Measurements from ENCODE around the gene FBXO40.
"Not testable (repeated sequence)": the region's sequence is repeated elsewhere in the genome, so short reads cannot be mapped to it uniquely, and the experiment has no call there.

The FBXO40 gene

DNA sequence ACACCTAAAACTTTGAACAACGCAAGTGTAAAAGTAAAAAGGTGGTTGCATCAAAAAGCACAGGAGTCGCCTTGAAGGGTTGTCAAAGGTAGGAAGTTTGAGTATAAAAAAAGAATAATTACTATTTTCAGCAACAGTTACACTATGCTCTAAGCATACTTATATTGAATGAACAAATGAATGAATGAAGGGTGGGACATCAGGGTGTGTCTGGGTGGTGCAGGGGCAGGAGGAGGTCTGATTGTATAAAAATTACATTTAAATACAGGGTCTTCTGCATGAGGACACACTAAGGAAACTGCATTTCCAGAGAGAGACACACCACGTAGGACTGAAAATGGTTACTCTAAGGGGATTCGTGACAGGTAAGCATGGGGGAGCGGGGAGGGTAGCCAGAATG, 25.5 kb upstream of the FBXO40 start, which contains the start of gene ARGFX:
ARGFX (plus strand) TSS at position 301 of the 400 bp plus-strand sequence. CDS start 2,765 bp downstream, outside the sequence.
- Histone ChIP-seq H3K4me1 (no peaks in the 10 kb centered on the region), H3K27ac (no peak within 1 kb of the TSS), H3K36me3 (no peaks in the 10 kb centered on the region), H3K4me2 (no peak within 1 kb of the TSS), H3K27me3 (no peaks in the 10 kb centered on the region), H3K9ac (no peak within 1 kb of the TSS), H3K9me3 (no peaks in the 10 kb centered on the region), H3K4me3 (no peak within 1 kb of the TSS), H4K20me1 (no peaks in the 10 kb centered on the region)
- TF ChIP-seq Cebpa-rat (IDR thresholded peaks at IDR 0.05) = no peak

DNA sequence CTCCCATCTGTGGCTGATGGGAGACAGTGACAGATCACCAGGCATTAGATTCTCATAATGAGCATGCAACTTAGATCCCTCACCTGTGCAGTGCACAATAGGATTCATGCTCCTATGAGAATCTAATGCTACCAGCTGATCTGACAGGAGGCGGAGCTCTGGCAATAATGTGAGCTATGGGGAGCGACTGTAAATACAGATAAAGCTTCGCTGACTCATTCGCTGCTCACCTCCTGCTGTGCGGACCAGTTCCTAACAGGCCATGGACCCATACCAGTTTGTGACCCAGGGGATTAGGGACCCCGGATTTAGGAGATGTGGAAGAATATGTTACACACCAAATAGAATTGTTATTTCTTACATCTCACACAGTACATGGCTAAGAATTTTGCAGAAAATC, 18.7 kb upstream of the FBXO40 start:
- H3K9me3 ChIP-seq = no peaks in the 10 kb centered on the region
- no peaks in the 10 kb centered on the region for H3K27me3 ChIP-seq
- H3K27ac ChIP-seq = no peak overlapping the region
- H3K36me3 ChIP-seq = no peaks in the 10 kb centered on the region
- TF ChIP-seq Cebpa-rat (IDR thresholded peaks at IDR 0.05) = no peak
- H3K9ac ChIP-seq = no peak overlapping the region
- no peaks in the 10 kb centered on the region for H3K4me1 ChIP-seq
- no peak overlapping the region for H3K4me3 ChIP-seq
- H3K4me2 ChIP-seq = no peak overlapping the region
- H4K20me1 ChIP-seq = no peaks in the 10 kb centered on the region

DNA sequence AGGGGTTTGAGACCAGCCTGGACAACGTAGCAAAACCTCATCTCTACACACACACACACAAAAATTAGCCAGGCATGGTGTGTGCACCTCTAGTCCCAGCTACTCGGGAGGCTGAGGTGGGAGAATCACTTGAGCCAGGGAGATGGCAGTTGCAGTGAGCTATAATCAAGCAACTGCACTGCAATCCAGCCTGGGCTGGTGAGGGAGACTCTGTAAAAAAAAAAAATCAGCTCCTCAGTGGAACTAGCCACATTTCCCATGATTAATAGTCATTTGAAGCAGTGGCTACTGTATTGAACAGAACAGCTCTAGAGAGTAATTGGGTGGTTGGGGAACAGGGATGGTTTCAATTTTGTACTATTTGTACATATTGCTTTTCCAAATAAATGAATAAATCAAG, 11.5 kb upstream of the FBXO40 start:
- Histone ChIP-seq H3K9ac (no peak overlapping the region), H3K4me3 (no peak overlapping the region), H3K4me2 (no peak overlapping the region), H3K9me3 (no peaks in the 10 kb centered on the region), H3K4me1 (no peaks in the 10 kb centered on the region), H3K27ac (no peak overlapping the region), H3K36me3 (no peaks in the 10 kb centered on the region), H3K27me3 (no peaks in the 10 kb centered on the region), H4K20me1 (no peaks in the 10 kb centered on the region)
- no peak for TF ChIP-seq Cebpa-rat (IDR thresholded peaks at IDR 0.05)

DNA sequence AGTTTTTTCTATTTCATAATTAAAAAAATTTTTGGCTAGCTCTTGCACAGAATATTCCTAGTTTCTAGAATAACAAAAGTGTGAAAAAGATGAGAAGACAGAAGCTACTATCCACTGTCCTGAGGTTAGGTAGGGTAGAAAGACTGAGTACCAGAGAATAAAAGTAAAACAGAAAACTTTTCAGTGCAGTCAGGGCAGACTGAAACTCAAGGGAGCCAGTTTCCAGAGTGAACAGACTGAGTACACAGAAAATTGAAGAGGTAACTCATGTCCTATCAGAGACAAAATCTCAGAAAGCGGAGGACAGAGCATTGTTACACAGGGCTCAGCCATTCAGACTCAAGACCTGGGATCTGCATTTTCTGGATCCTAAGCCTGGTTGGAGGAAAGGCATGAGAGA, 8.8 kb upstream of the FBXO40 start:
- no peak for TF ChIP-seq Cebpa-rat (IDR thresholded peaks at IDR 0.05)
- H4K20me1 ChIP-seq = no peaks in the 10 kb centered on the region
- H3K27me3 ChIP-seq = no peaks in the 10 kb centered on the region
- H3K4me1 ChIP-seq = no peaks in the 10 kb centered on the region
- no peaks in the 10 kb centered on the region for H3K36me3 ChIP-seq
- no peaks in the 10 kb centered on the region for H3K9me3 ChIP-seq
- no peak overlapping the region for H3K27ac ChIP-seq
- no peak overlapping the region for H3K9ac ChIP-seq
- no peak overlapping the region for H3K4me2 ChIP-seq
- no peak overlapping the region for H3K4me3 ChIP-seq

DNA sequence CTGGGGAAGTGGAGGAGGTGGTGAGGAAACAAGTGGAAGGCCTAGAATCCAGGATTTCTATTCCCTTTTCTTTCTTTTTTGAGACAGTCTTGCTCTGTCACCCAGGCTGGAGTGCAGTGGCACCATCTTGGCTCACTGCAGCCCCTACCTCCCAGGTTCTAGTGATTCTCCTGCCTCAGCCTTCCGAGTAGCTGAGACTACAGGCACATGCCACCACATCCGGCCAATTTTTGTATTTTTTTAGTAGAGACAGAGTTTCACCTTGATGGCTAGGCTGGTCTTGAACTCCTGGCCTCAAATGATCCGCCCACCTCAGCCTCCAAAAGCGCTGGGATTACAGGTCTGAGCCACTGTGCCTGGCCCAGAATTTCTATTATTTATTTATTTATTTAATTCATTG, 627 bp downstream of the FBXO40 start:
- H3K4me3 ChIP-seq, H3K4me1 ChIP-seq, H3K27ac ChIP-seq, H4K20me1 ChIP-seq, H3K9me3 ChIP-seq, H3K9ac ChIP-seq, H3K4me2 ChIP-seq, H3K36me3 ChIP-seq, H3K27me3 ChIP-seq: not testable (repeated sequence)

DNA sequence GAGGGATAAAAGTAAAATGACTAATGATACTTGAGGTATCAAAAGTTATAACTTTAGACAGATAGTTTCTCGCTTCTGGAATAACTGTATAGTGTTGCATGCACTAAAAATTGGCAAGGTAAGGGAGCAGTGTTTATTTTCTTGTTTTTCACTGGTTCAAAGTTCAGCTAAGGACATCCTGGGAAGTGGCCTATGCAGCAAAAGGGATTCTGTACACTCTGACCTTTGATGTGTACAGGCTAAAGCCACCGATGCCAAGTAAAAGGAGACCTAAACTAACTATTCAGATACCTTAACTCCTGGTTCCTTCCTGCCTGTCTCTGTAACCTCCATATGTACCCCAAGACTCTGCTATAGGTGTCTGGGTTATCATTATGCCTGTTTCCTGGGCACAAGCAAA, 1.7 kb downstream of the FBXO40 start:
- Histone ChIP-seq H3K27ac (no peak overlapping the region), H3K9me3 (no peaks in the 10 kb centered on the region), H3K4me3 (no peak overlapping the region), H3K36me3 (no peaks in the 10 kb centered on the region), H3K4me1 (no peaks in the 10 kb centered on the region), H4K20me1 (no peaks in the 10 kb centered on the region), H3K27me3 (no peaks in the 10 kb centered on the region), H3K4me2 (no peak overlapping the region), H3K9ac (no peak overlapping the region)
- TF ChIP-seq Cebpa-rat (IDR thresholded peaks at IDR 0.05) = no peak

DNA sequence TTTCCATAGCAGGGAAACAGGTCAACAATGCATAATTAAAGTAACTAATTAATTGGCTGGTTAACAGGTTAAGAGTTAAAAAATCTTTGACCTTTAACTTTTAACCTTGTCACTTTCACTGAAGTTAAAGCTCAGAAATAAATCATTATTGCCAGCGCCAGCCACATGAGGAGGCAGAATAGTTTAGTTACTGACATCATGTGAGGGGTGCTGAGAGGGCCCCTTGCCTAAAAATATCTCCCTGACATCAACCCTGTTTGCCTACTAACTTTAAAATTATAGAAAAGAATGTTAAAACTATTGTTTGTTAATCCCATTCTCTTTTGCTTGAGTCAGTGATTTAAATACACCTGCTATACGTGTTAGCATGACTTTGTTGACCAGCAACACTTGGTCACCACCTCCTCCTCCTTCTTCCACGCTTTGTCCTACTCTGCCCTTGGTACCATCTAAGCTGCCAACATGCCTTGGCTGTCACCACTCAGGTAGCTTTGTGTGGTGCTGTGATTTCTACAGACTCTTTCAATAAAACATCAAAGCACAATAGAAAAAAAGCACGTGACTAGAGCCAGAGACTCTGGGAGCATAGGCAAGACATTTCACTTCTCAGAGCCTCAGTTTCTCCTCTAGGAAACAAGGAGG, 2.7 kb downstream of the FBXO40 start:
- Histone ChIP-seq H3K9ac (no peak overlapping the region), H3K27ac (no peak overlapping the region), H3K4me1 (no peaks in the 10 kb centered on the region), H3K27me3 (no peaks in the 10 kb centered on the region), H3K4me2 (no peak overlapping the region), H4K20me1 (no peaks in the 10 kb centered on the region), H3K36me3 (no peaks in the 10 kb centered on the region), H3K9me3 (no peaks in the 10 kb centered on the region), H3K4me3 (no peak overlapping the region)
- no peak for TF ChIP-seq Cebpa-rat (IDR thresholded peaks at IDR 0.05)

DNA sequence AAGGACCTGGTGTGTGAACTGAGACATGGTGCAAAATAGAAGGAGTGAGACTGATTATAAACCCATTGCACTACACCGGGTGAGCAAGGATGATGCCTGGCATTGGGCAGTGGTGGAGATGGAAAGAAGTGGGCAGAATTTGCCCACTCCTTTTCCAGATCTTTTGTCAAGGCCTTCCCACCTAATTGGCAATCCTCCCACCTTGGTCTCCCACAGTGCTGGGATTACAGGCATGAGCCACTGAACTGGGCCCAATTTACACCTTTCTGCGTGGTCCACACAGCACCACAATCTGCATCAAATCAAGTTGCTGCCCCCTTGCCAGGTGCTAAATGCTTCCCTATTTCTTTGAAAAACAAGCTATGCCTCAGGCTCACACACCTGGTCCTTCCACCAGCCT, 5.4 kb downstream of the FBXO40 start:
- Histone ChIP-seq H3K27ac (no peak overlapping the region), H3K4me2 (no peak overlapping the region), H3K27me3 (no peaks in the 10 kb centered on the region), H3K9ac (no peak overlapping the region), H3K4me3 (no peak overlapping the region), H3K9me3 (no peaks in the 10 kb centered on the region), H3K36me3 (no peaks in the 10 kb centered on the region), H4K20me1 (no peaks in the 10 kb centered on the region), H3K4me1 (no peaks in the 10 kb centered on the region)
- no peak for TF ChIP-seq Cebpa-rat (IDR thresholded peaks at IDR 0.05)

DNA sequence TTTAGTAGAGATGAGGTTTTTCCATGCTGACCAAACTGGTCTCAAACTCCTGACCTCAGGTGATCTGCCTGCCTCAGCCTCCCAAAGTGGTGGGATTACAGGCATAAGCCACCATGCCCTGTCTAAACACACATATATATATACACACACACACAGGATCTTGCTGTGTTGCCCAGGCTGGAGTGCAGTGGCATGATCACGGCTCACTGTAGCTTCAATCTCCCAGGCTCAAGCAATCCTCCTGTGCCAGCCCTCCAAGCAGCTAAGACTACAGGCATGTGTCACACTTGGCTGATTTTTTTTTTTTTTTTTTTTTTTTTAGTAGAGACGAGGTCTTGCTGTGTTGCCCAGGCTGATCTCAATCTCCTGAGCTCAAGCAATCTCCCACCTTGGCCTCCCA, 6.7 kb downstream of the FBXO40 start:
- H3K4me3 ChIP-seq, H3K27ac ChIP-seq, H3K4me1 ChIP-seq, H3K36me3 ChIP-seq, H4K20me1 ChIP-seq, H3K27me3 ChIP-seq, H3K4me2 ChIP-seq, H3K9ac ChIP-seq, H3K9me3 ChIP-seq: not testable (repeated sequence)

DNA sequence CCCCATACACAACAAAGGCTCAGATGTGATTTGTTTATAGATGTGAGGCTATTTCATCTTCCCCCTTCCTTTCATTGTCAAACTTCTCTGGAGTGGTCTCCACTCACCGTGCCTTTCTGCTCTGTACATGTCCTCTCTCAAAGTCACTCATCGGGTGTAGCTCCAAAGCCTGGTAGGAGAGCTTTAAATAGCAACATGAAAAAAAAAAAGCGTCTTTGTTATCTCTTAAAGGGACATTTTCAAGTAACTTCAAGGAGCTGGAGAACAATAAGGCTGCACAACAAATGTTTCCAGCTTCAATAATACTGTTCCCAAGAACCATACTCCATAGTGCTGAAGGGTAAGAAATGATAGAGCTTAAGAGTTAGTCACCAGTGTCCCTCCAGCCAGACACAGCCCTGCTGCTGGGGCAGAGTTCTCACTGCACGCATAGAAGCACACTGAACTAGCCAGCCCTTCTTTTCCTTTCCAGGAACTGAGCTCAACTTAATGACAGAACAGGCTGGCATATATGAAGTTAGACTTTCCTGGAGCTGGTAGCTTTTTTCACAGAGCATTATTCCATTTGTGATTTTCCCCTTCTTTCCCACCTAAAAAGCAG, 8.1 kb downstream of the FBXO40 start:
- TF ChIP-seq Cebpa-rat (IDR thresholded peaks at IDR 0.05) = no peak
- Histone ChIP-seq H3K9me3 (no peaks in the 10 kb centered on the region), H3K27ac (no peak overlapping the region), H4K20me1 (no peaks in the 10 kb centered on the region), H3K9ac (no peak overlapping the region), H3K4me3 (no peak overlapping the region), H3K36me3 (no peaks in the 10 kb centered on the region), H3K4me2 (no peak overlapping the region), H3K27me3 (no peaks in the 10 kb centered on the region), H3K4me1 (no peaks in the 10 kb centered on the region)

DNA sequence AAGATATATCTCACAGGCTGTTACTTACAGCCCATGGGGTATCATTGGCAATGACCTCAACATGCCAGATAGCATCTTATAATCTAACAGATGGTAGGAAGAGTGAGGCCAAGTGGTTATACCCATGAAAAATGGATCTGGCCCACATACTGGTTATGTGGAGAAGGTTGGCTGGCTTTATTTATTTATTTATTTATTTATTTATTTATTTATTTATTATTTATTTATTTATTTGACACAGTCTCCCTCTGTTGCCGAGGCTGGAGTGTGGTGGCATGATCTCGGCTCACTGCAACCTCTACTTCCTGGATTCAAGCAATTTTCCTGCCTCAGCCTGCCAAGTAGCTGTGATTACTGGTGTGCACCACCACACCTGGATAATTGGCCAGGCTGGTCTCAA, 11.6 kb downstream of the FBXO40 start:
- Histone ChIP-seq H3K4me1 (no peaks in the 10 kb centered on the region), H3K27ac (no peak overlapping the region), H3K4me3 (no peak overlapping the region), H3K36me3 (no peaks in the 10 kb centered on the region), H4K20me1 (no peaks in the 10 kb centered on the region), H3K27me3 (no peaks in the 10 kb centered on the region), H3K9me3 (no peaks in the 10 kb centered on the region), H3K4me2 (no peak overlapping the region), H3K9ac (no peak overlapping the region)
- no peak for TF ChIP-seq Cebpa-rat (IDR thresholded peaks at IDR 0.05)
